NCI-H1436 treated with DMSO at 0.1 percent for 48 hours (cell line): ENCODE data around the gene INTS3.

Source experiments
- DNase-seq: peaks from one replicate; lab custom pipeline; 2025; lab: John Stamatoyannopoulos, UW

Gene INTS3

DNA sequence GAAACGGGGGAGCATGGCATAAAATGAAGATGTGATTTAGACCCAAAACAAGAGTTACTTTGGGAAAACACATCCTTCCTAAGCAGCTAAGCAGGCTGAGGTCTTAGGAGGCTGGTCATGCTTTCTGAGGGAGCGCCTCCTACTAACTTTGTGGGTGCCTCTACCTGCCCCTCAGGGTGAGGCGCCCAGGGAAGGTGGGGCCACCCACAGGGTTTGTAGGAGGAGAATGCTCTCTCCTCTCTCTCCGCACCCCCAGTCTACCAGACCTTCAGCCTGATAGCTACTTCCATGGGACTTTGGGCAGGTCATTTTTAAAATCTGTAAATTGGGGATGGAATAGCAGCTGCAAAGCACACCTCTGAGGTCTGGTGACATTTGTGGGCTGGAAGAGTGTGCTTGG is 71.2 kb downstream of the INTS3 start:
- no peak for DNase-seq

GRCh38 chr1:153799566-153800465 is 72.0 kb downstream of the INTS3 start:
- DNase-seq, result no peak

GRCh38 chr1:153800516-153800915 is 72.7 kb downstream of the INTS3 start:
- DNase-seq, result no peak

DNA sequence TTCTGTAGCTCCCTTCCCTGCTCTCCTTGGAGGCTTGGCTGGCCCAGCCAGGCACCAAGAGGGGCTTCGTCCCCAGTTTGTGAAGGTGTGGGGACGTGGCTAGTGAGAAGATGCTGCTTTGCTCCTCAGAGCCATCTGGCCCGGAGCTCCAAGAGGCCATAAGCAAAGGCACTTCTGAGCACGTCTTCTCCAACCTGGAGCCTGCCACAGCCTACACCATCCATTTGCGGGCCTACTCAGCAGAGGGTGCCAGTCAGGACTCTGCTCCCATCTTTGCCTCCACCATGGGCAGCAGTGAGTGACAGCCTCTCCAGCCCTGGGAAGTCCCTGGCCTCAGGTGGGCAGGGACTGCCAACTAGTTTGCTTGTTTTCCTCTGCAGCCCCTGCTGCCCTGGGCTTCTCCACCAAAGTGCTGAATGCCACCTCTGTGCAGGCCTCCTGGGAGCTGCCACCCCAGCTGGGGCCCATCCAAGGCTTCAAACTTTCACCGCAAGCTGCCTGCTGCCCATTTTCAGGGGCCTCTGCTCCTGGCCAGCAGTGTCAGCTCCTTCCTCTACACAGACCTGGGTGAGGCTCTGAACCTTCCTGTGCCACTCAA is 73.3 kb downstream of the INTS3 start:
- no peak for DNase-seq

DNA sequence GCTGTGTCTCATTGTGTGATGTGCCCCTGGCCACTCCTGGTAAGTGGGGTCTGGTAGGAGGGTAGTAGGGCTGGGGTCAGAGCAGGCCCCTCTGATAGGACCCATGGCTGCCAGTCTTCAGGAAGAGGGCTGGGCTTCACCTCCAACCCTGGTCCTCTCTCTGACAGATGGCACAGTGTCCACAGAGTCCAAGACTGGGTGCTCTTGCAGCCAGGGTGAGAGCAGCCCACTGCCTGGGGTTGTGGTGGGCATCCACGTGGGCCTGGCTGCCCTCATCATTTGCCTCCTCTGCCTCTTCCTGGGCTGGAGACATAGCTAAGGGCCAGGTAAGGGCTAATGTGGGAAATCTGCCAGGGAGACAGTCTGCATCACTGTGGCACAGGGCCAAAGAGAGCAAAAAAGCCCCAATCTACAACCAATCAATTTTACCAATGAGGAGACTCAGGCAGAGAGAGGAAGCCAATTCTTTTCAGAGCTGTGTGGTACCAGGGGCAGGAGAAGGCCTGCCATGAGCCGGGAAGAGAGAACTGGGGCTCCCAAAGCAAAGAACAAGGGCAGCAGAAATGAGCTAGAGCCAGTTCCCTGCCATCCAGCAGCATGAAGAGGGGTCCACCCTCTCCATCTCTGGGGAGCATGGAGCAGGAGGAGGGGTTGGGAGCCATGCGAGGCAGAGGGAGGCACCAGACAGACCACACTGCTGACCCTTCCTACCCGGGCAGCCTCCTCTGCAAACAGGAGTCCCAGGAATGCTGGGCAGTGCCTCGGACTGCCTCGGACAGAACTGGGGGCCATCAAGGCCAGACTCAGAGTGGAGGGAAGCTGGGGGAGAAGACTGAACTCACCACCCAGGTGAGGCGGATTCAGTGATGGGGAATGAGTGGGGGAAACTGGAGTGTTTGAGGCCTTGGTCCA is 74.2 kb downstream of the INTS3 start:
- DNase-seq, result no peak

- no peak for DNase-seq
Observed at GRCh38 chr1:153803470-153804056, 75.7 kb downstream of the INTS3 start.

DNA sequence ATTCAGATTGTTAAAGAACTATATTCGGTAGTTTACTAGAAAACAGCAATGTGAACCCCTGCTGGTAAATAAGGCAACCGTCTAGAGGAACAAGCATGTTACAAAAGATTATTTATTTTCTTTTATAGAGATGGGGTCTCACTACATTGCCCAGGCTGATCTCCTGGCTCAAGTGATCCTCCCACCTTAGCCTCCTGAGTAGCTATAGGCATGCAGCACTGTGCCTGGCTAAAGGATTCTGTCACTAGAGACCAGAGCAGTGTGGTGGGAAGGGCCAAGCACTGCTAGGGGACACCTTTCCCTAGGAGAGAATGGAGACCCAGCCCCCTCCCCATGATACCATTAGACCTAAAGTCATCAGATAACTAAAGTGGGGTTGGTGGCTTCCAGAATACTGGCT is 76.3 kb downstream of the INTS3 start:
- no peak for DNase-seq

DNA sequence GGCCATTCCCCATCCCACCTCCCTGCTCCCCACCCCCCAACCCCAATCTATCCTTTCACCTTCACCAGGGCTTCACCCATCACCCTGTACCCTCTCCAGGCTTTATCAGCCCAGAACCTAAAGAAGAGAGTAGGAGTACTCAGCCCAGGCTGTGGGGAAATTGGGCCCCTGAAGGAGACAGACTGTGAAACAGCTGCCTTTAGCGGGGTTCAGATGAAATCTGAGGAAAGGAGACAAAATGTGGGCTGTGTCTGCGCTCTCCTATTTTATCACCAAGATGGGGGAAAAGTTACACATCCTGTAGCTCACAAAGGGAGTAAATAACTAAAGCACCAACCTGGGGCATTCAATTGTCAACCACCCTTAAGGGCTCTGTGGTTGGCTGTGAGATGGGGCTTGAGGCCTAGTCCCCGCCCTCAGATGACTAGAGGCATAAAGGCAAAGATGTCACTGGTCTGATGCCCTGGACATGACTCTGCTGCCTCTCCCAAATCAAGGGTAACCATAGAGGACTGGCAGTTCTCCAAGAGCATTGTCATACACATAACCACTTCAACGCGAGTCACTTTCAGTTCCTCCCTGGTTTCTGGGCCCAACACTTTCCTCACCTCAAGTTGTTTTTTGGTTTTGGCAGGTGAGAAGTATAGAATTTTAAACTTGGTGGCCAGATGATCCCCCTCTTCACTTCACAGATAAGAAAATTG is 77.3 kb downstream of the INTS3 start:
- DNase-seq, result no peak

DNA sequence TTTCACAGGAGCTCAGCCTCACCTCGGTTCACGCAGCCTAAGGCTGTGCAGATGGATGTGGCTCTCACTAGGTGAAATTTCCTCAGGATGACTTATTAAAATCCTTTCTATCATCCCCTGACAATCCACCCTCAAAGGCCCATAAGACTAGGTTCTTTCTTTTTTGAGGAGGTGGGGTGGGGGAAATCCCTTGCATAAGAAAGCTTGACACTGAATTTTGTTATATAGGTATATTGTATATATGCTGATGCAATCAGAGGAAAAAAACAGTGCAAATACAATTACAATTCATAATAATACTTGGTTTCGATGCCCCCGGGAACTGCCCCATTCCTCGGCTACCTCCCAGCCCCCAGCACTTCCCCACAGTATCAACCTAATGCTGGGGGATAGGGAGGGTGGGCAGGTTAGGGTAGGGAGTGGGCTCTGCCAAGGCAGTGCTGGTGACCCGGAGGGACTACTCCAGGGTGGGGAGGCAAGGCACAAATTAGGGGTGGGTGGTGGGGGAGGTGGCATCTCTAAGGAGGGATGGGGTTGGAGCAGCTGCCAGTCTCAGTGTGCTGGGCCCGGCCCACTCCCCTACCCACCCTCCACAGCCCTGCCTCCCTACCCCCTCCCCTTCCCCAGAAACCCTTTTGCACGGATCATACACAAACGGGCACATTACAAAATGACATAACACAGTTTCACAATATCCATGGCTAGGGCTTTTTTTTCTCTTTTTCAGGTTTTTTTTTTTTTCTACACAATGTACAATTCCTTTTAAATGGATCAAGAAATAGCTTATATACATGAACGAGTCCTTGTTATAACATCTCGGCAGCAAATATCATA is 78.3 kb downstream of the INTS3 start:
- no peak for DNase-seq

DNA sequence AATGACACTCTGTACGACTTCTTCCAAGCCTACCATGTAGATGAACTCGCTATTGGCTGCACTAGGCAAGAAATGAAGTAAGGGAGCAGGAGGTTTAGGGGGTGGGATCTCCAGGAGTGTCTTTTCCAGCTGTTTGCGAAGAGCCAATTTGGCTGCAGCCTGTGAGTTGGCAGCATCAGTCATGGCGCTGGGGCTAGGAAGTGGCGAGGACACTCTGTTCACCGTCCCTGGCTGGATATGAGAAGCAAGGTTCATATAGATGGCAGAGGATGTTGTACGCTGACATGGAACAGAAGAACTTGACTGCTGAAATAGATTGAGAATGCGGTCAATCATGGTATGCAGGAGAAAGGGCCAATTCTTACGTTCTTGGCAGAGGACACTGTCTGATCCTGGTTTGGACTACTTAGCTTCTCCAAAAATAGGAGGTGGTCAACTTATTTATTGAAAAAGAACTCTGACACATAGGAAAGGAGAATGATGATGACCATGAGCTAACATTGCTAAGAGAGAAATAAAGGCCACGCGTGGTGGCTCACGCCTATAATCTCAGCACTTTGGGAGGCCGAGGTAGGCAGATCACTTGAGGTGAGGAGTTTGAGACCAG is 88.5 kb downstream of the INTS3 start:
- no peak for DNase-seq

DNA sequence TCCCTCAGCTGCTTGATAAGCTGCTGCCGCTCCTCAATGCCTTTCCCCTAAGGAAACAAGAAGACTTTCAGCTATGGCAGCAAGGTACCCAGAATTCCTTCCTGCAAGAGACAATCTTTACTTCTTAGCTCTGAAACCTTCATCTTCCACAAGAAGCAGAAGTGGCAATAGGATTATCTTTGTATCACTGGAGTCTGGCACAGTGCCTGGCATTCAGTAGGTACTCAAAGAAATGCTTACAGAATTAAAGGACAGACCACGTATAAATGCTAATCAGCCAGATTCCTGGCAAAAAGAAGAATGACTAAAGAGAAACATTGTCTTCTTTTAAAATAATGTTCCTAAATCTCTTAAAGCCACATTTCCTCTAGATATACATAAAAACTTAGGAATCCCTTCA is 91.0 kb downstream of the INTS3 start:
- no peak for DNase-seq
